GM18520 (cell line): ENCODE measurements around the gene CDH20.
A peak's percentile ranks its signal among the peaks of the same experiment; 100 is the strongest.

Source experiments
- ATAC-seq: cut with Tn5 transposase; IDR thresholded peaks from one replicate; pipeline ENCODE4 v1.9.1; 2021; ENCODE audit not compliant: unreplicated experiment

The CDH20 gene

GRCh38 chr18:61333271-61333745 lies at the start of gene CDH20:
Gene CDH20 (plus strand): TSS chr18:61333430.
- ATAC-seq: no peak

GRCh38 chr18:61284039-61284438 lies 49.2 kb upstream of the CDH20 start:
- no peak for ATAC-seq

GRCh38 chr18:61285777-61286176 lies 47.5 kb upstream of the CDH20 start:
- ATAC-seq: no peak

- ATAC-seq: no peak
These were observed 46.4 kb upstream of the CDH20 start for GRCh38 chr18:61286867-61287266.

- ATAC-seq: no peak
These were observed 42.6 kb upstream of the CDH20 start for GRCh38 chr18:61290616-61291015.

GRCh38 chr18:61292280-61293035 lies 40.8 kb upstream of the CDH20 start:
- no peak for ATAC-seq

GRCh38 chr18:61295153-61295552 lies 38.1 kb upstream of the CDH20 start:
- ATAC-seq: no peak

- no peak for ATAC-seq
These were observed 25.2 kb upstream of the CDH20 start for GRCh38 chr18:61308004-61308403.

GRCh38 chr18:61308795-61309393 lies 24.3 kb upstream of the CDH20 start:
- ATAC-seq: no peak

- peak; percentile 86 for ATAC-seq
These were observed 10.9 kb upstream of the CDH20 start for GRCh38 chr18:61322265-61322873.

- no peak for ATAC-seq
These were observed 9.3 kb upstream of the CDH20 start for GRCh38 chr18:61323951-61324350.

GRCh38 chr18:61326407-61326806 lies 6.8 kb upstream of the CDH20 start:
- no peak for ATAC-seq

GRCh38 chr18:61329398-61329797 lies 3.8 kb upstream of the CDH20 start:
- no peak for ATAC-seq

- no peak for ATAC-seq
These were observed 2.2 kb upstream of the CDH20 start for GRCh38 chr18:61331051-61331450.

- no peak for ATAC-seq
These were observed 688 bp downstream of the CDH20 start for GRCh38 chr18:61333746-61334490.

- no peak for ATAC-seq
These were observed 1.2 kb downstream of the CDH20 start for GRCh38 chr18:61334491-61334850.

GRCh38 chr18:61334951-61335683 lies 1.9 kb downstream of the CDH20 start:
- no peak for ATAC-seq

GRCh38 chr18:61335684-61336555 lies 2.7 kb downstream of the CDH20 start:
- ATAC-seq: no peak

GRCh38 chr18:61336766-61337165 lies 3.5 kb downstream of the CDH20 start:
- ATAC-seq: no peak

- no peak for ATAC-seq
These were observed 4.3 kb downstream of the CDH20 start for GRCh38 chr18:61337527-61337926.
